DOHH2 (cell line): Measurements from ENCODE around the gene GRM5.
"Not testable (repeated sequence)": the region's sequence is repeated elsewhere in the genome, so short reads cannot be mapped to it uniquely, and the experiment has no call there.

Source experiments
- CTCF ChIP-seq: fragments of 200-600 bp; sonication (generic); IDR thresholded peaks from one replicate; pipeline ENCODE4 v1.5.1; 2014; ENCODE audit warnings: antibody characterized with exemption, mild to moderate bottlenecking, low read depth, low read length; ENCODE audit not compliant: poor library complexity, severe bottlenecking
- EZH2phosphoT487 ChIP-seq: fragments of 200-600 bp; sonication (generic); IDR thresholded peaks from 2 replicates; pipeline ENCODE4 v1.6.1; 2017; ENCODE audit warnings: borderline replicate concordance, mild to moderate bottlenecking, antibody characterized with exemption, low read length, moderate library complexity, mixed read lengths

GRCh38 chr11:89000852-89001251 is 64.9 kb downstream of the GRM5 start:
- TF ChIP-seq CTCF, EZH2phosphoT487: not testable (repeated sequence)
